Measurements from ENCODE around the gene ACACA.

ACACA gene

DNA sequence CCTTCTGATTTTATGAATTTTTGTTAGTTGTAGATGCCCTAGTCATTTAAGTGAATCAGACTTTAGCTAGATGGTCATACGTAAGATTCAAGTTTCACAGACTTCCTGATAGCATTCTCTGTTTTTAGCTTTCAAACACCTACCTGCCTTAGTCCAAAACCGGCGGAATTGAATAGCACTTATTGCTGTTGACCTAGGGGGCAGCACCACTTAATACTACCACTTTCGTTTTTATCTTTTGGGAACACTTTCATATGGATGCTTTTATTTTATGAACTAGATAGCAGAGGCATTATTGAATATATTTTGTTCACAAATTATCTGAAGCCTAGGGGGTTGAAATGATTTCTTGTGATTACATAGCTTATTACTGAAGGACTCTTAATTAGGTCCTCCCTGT, 31.5 kb upstream of the ACACA start:
- Histone ChIP-seq H3K4me1 (no peaks in the 10 kb centered on the region), H3K36me3 (peaks cover 45 to 61% (median 56%) of the 10 kb centered on the region in 3 donors), H3K4me3 (no peak overlapping the region), H3K9me3 (no peaks in the 10 kb centered on the region), H3K27me3 (no peaks in the 10 kb centered on the region), H3K27ac (no peak overlapping the region)
- intact Hi-C loops (cut with DNase I; ENCODE audit: low total_unique reads) = no loop called here
- TF ChIP-seq, protein P1, sequence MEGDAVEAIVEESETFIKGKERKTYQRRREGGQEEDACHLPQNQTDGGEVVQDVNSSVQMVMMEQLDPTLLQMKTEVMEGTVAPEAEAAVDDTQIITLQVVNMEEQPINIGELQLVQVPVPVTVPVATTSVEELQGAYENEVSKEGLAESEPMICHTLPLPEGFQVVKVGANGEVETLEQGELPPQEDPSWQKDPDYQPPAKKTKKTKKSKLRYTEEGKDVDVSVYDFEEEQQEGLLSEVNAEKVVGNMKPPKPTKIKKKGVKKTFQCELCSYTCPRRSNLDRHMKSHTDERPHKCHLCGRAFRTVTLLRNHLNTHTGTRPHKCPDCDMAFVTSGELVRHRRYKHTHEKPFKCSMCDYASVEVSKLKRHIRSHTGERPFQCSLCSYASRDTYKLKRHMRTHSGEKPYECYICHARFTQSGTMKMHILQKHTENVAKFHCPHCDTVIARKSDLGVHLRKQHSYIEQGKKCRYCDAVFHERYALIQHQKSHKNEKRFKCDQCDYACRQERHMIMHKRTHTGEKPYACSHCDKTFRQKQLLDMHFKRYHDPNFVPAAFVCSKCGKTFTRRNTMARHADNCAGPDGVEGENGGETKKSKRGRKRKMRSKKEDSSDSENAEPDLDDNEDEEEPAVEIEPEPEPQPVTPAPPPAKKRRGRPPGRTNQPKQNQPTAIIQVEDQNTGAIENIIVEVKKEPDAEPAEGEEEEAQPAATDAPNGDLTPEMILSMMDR (IDR thresholded peaks at IDR 0.05) = no peak
- DNase-seq = no peak

DNA sequence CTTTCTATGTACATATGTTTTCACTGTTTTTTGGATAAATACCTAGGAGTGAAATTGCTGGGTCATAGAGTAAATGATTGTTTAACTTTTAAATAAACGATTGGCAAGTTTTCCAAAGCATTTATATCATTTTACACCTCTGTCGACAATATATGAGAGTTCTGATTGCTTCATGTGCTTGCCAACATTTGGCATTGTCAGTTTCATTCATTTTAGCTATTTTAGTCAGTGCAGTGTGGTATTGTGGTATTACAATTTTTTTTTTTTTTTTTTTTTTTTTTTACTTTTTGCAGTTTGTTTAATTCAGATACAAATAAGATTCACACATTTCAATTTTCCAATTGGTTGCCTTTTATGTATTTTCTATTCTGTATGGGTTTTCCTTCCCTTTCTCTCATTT, 26.0 kb upstream of the ACACA start:
- Histone ChIP-seq H3K4me1 (peaks cover 0 to 22% (median 2%) of the 10 kb centered on the region in 4 donors), H3K4me3 (no peak overlapping the region), H3K27me3 (no peaks in the 10 kb centered on the region), H3K27ac (no peak overlapping the region), H3K9me3 (no peaks in the 10 kb centered on the region), H3K36me3 (peaks cover 5 to 25% (median 22%) of the 10 kb centered on the region in 3 donors)
- TF ChIP-seq, protein P1 (IDR thresholded peaks at IDR 0.05) = no peak
- DNase-seq = no peak
- intact Hi-C loops (cut with DNase I; ENCODE audit: low total_unique reads) = no loop called here

DNA sequence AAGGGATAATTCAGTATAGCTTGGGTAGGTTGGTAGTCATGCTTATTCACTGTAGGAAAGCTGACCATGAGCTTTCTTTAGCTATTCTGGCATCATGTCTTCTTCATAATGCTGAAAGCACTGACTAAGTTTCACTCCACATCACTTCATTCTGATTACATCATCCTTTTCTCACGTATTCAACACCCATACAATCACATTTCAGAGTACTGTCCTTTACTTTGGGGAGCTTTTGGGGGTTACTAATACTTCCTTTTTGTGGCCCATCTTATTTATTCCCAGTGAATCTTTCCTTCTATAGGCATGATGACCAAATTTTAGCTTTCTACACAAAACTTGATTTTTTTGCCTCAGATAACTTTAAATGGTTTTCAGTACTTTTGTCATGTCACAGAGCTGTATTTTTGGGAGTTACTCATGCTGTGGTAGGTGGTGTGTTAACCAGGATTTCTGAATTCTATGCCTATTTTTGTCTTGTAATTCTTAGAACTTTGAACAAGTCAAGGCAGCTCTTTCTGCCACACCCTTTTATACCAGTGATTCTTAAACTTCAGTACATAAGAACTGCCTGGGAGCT, 23.5 kb upstream of the ACACA start:
- intact Hi-C loops (cut with DNase I; ENCODE audit: low total_unique reads) = no loop called here

DNA sequence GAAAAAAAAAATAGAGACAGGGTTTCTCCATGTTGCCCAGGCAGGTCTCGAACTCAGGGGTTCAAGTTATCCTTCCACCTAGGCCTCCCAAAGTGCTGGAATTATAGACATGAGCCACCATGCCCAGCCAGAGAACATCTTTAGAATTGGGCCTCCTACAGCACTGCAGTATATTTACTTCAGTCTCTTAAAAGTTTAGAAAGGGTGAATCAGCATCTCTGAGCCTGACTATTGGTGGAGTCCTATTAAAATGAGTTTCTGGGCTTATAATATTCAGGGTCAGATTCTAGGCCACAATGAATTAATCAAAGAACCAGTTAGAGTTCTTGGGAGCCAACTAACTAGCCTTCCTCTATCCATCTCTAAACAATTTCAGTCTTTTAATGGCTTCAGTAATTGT, 22.8 kb upstream of the ACACA start:
- no peak overlapping the region for H3K4me3 ChIP-seq
- no peak for DNase-seq
- no peaks in the 10 kb centered on the region for H3K9me3 ChIP-seq
- H3K27ac ChIP-seq = peak overlapping the region; percentile 39 to 77
- no peaks in the 10 kb centered on the region for H3K27me3 ChIP-seq
- H3K4me1 ChIP-seq = peaks cover 0 to 22% (median 2%) of the 10 kb centered on the region in 4 donors
- H3K36me3 ChIP-seq = peaks cover 36 to 50% (median 38%) of the 10 kb centered on the region in 3 donors
- intact Hi-C loops (cut with DNase I; ENCODE audit: low total_unique reads) = no loop called here
- TF ChIP-seq, protein P1 (IDR thresholded peaks at IDR 0.05) = no peak

More for the DNA sequence above, 23.5 kb upstream of the ACACA start:
- no peak overlapping the region for H3K4me3 ChIP-seq
- H3K4me1 ChIP-seq = peaks cover 0 to 22% (median 2%) of the 10 kb centered on the region in 4 donors
- H3K27me3 ChIP-seq = no peaks in the 10 kb centered on the region
- peaks cover 30 to 43% (median 31%) of the 10 kb centered on the region in 3 donors for H3K36me3 ChIP-seq
- TF ChIP-seq, protein P1 (IDR thresholded peaks at IDR 0.05) = no peak
- H3K27ac ChIP-seq = peak overlapping the region; percentile 39 to 77
- no peaks in the 10 kb centered on the region for H3K9me3 ChIP-seq
- DNase-seq = no peak

DNA sequence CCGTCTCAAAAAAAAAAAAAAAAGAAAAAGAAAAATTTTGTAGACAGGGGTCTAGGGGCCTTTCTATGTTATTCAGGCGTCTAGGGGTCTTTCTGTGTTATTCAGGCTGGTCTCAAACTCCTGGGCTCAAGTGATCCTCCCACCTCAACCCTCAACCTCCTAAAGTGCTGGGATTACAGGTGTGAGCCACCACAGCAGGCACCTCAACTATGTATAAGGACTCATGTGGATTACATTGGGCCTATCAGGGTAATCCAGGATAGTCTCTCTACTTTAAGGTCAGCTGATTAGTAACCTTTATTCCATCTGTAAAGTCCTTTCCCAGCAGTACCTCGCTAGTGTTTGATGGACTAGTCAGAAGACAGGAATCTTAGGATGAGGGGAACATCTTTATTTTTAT, 22.4 kb upstream of the ACACA start:
- H3K9me3 ChIP-seq = no peaks in the 10 kb centered on the region
- peak overlapping the region in 1 of 2 donors; percentile 39 for H3K27ac ChIP-seq
- DNase-seq = no peak
- H3K27me3 ChIP-seq = no peaks in the 10 kb centered on the region
- TF ChIP-seq, protein P1 (IDR thresholded peaks at IDR 0.05) = no peak
- peaks cover 39 to 54% (median 42%) of the 10 kb centered on the region in 3 donors for H3K36me3 ChIP-seq
- peaks cover 0 to 22% (median 2%) of the 10 kb centered on the region in 4 donors for H3K4me1 ChIP-seq
- H3K4me3 ChIP-seq = no peak overlapping the region
- intact Hi-C loops (cut with DNase I; ENCODE audit: low total_unique reads) = no loop called here
